A549 (cell line): ENCODE results near the gene CRYM.

Experiments
- CTCF ChIP-seq: fragments of >200 bp; sonication (Bioruptor Twin); formaldehyde crosslinking; IDR thresholded peaks from 3 replicates; pipeline ENCODE4 v1.5.1; 2016
- E2F6 ChIP-seq: IDR thresholded peaks from 2 replicates; pipeline ENCODE4 v1.6.1; 2012; ENCODE audit warnings: low read depth, borderline replicate concordance
- EP300 ChIP-seq, 2 experiments: fragments of >200 bp; sonication (Bioruptor Twin); formaldehyde crosslinking; IDR thresholded peaks; 2 replicates in 1 of 2; 3 replicates in 1 of 2; pipeline ENCODE4 v1.6.1; 2016 to 2017
- FOSL2 ChIP-seq, 2 experiments: fragments of 450-650 bp in 1 of 2; fragments of >200 bp in 1 of 2; sonication (Bioruptor Twin) in 1 of 2; formaldehyde crosslinking; IDR thresholded peaks; 2 replicates each; pipeline versions ENCODE4 v1.5.0 to v1.6.1; 2016 to 2020; ENCODE audit warnings: mild to moderate bottlenecking in 1 of 2, moderate library complexity in 1 of 2
- HMGXB4 ChIP-seq: fragments of 250-450 bp; sonication (Bioruptor Pico); IDR thresholded peaks from 2 replicates; pipeline ENCODE4 v1.5.0; 2021; ENCODE audit warnings: mild to moderate bottlenecking, moderate library complexity, borderline replicate concordance
- MAX ChIP-seq: IDR thresholded peaks from 2 replicates; pipeline ENCODE4 v1.6.1; 2012
- MYC ChIP-seq: IDR thresholded peaks from 2 replicates; pipeline ENCODE4 v1.6.1; 2012; ENCODE audit warnings: mild to moderate bottlenecking, inconsistent platforms, low read length, improper control_type of control experiment, borderline replicate concordance
- RARB ChIP-seq: fragments of 250-450 bp; sonication (Bioruptor Pico); IDR thresholded peaks from 2 replicates; pipeline ENCODE4 v1.8.0; 2021; ENCODE audit warnings: mild to moderate bottlenecking, moderate library complexity
- SMC3 ChIP-seq: fragments of >200 bp; sonication (Bioruptor Twin); formaldehyde crosslinking; IDR thresholded peaks from 3 replicates; pipeline ENCODE4 v1.6.1; 2018; ENCODE audit warnings: inconsistent platforms
- SREBF2 ChIP-seq: fragments of 450-650 bp; IDR thresholded peaks from 2 replicates; pipeline ENCODE4 v1.6.1; 2014; ENCODE audit warnings: mild to moderate bottlenecking, moderate library complexity

GRCh38 chr16:21284414-21284813 lies 6.3 kb upstream of the CRYM start:
- TF ChIP-seq HMGXB4 (CRISPR knock-in tag) (no peak), MYC (no peak), FOSL2 (IDR thresholded peaks at IDR 0.05) (no peak), FOSL2 (CRISPR knock-in tag; IDR thresholded peaks at IDR 0.05) (no peak), CTCF (no peak), SREBF2 (no peak), E2F6 (no peak), SMC3 (no peak), EP300 (IDR thresholded peaks at IDR 0.05) (no peak), MAX (no peak), RARB (CRISPR knock-in tag) (no peak)
